ENCODE data around the gene AHRR. TPM values are rescaled to one million over a fixed set of nuclear protein-coding genes. Genes with fewer than 3 reads are reported as not detected.

AHRR gene
- total RNA-seq, 1 donor from 2014 or later: 11.3 TPM

- DNase-seq (peak; percentile 75), ATAC-seq (peak; percentile 60)
- peaks cover 33% of the 10 kb centered on the region for H3K4me1 ChIP-seq
- peak overlapping the region; percentile 56 for H3K4me3 ChIP-seq
- H3K9me3 ChIP-seq: no peaks in the 10 kb centered on the region
- no peak for TF ChIP-seq CTCF (IDR thresholded peaks at IDR 0.05)
- peak overlapping the region; percentile 78 for H3K27ac ChIP-seq
- no peaks in the 10 kb centered on the region for H3K36me3 ChIP-seq
- intact Hi-C loops (cut with DNase I): no loop called here
- no peaks in the 10 kb centered on the region for H3K27me3 ChIP-seq
Observed at GRCh38 chr5:373710-374602, 52.4 kb downstream of the AHRR start.

DNA sequence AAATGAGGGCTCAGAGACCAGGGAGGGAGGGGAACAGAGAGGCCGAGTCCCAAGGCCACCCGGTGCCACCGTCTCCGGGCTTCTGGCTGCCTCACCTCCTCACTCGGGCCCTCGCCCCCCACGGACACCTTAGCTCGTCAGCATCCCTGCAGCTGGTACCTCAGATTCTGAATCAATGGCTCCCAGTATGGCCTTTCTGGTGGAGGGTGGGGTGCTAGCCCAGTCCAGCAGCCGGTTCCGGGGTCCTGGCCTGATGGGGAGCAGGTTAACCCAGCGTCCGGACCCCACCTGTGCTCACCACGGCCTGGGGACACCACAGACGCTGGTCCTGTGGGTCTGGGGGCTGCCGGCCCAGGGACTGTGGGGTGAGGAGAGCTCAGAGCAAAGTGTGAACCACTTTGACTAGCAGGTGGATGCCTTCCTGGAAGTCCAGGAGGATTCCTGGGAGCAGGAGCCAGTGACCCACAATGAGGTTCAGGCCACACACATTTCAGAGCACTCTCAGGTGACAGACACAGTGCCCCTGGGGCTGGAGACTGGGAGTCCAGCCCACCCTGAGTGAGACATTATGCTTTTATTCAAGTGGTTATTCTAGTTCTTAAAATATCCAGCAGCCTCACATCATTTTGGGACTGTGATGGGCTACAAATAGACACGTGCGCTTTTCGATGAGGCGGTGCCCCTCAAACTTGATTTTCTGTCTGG lies 53.3 kb downstream of the AHRR start:
- Histone ChIP-seq H3K27ac (no peak overlapping the region), H3K9me3 (no peaks in the 10 kb centered on the region)
- ATAC-seq: no peak

DNA sequence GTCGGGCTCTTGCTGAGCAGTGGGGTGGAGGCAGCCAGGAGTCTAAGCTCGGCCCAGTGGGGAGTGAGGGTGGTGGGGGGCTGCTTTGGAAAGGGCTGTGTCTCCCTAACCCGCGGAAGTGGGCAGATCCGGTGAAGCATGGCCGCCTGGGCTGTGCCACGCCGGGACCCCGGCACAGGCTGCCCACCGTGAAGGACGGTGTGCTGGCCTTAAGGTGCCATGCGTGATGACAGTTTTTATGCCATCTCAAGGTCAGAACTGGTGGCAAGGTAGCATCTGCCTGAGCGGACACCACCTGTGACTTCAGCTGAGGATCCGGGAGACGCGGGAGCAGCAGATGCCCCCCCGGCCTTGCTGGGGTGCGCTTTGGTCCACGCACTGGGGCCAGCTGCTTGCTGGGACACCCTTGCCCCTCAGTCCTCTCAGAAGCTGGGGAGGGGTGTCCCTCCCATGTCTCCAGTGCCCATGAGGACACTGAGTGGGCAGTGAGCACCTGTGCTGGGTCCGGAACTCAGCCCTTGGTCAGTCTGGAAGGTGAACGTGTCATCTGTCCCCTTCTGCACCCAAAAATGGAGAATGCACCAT lies 53.9 kb downstream of the AHRR start:
- DNase-seq (peak; percentile 56), ATAC-seq (no peak)
- intact Hi-C loops (cut with DNase I): no loop called here
- H3K4me1 ChIP-seq: peaks cover 26% of the 10 kb centered on the region
- TF ChIP-seq CTCF (IDR thresholded peaks at IDR 0.05): no peak
- H3K36me3 ChIP-seq: no peaks in the 10 kb centered on the region
- H3K4me3 ChIP-seq: no peak overlapping the region
- no peaks in the 10 kb centered on the region for H3K9me3 ChIP-seq
- no peaks in the 10 kb centered on the region for H3K27me3 ChIP-seq
- H3K27ac ChIP-seq: no peak overlapping the region

More for the DNA sequence above, 53.3 kb downstream of the AHRR start:
- Histone ChIP-seq H3K4me3 (no peak overlapping the region), H3K36me3 (no peaks in the 10 kb centered on the region), H3K4me1 (peaks cover 26% of the 10 kb centered on the region), H3K27me3 (no peaks in the 10 kb centered on the region)
- DNase-seq: peak; percentile 61
- intact Hi-C loops (cut with DNase I): no loop called here
- no peak for TF ChIP-seq CTCF (IDR thresholded peaks at IDR 0.05)

DNA sequence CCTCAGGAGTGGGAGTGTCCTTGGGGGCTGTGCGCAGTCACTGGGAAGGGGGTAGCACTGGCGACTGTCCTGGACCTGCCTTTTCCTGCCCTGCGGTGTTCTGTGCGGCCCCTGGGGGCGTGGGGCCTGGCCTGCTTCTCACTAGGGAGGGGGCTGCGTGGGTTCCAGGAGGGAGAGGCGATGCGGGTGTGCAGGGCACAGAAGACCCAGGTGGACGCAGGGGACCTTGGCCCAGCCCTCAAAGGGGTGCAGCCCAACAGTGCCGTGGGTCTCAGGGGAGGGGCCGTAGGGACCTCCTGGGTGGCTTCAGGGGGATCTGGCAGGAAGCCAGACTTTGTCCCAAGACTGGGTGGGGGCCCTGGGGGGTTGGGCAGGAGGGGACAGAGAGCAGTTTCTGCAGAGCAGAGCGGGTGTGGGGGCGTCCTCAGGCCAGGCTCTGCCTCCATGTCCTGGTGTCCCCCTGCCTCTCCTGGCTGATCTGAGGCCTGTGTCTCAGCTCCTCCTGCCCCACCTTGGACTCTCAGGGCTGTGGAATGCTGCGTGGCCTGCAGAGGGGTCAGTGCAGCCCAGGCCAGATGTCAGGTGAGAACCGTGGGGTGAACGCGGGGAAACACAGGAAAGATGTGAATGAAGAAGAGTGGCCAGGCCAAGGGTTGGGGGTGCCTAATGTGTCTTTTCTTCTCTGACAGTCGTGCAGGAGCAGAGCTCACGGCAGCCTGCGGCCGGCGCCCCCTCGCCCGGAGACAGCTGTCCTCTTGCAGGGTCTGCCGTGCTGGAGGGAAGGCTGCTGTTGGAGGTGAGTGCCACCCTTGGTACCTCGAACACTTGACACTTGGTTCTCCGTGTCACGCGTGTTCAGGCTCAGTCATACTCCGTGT lies 54.6 kb downstream of the AHRR start:
- H3K4me1 ChIP-seq: peaks cover 26% of the 10 kb centered on the region
- no peak for TF ChIP-seq CTCF (IDR thresholded peaks at IDR 0.05)
- H3K4me3 ChIP-seq: no peak overlapping the region
- ATAC-seq: no peak
- H3K9me3 ChIP-seq: no peaks in the 10 kb centered on the region
- intact Hi-C loops (cut with DNase I): no loop called here
- DNase-seq: peak; percentile 62
- H3K36me3 ChIP-seq: no peaks in the 10 kb centered on the region
- no peak overlapping the region for H3K27ac ChIP-seq
- H3K27me3 ChIP-seq: no peaks in the 10 kb centered on the region

DNA sequence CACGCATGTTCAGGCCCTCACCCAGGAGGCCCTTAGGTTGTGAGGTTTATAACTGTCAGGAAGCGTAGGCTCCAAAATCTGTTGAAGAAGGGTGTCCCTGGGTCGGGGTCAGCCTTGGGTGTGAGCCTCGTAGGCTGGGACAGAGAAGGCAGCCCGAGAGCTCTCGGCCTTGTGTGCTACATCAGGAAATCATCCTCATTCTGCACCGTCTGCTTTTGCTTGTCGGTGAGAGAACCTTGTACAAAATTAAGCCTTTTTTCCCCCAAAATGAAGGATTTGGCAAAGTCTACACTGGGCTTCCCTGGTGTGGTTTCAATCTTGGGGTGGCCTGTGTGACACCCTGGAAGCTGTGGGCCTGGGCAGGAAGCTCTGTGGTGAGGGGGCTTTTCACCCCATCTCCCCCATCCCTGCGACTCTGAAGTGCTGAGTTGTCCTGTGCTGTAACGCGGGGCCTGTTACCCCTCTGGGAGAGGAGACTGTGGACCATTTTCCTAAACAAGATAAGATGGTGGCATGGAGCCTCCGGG lies 55.3 kb downstream of the AHRR start:
- Histone ChIP-seq H3K36me3 (no peaks in the 10 kb centered on the region), H3K4me1 (peaks cover 21% of the 10 kb centered on the region), H3K9me3 (no peaks in the 10 kb centered on the region), H3K27ac (no peak overlapping the region), H3K4me3 (no peak overlapping the region), H3K27me3 (no peaks in the 10 kb centered on the region)
- DNase-seq (no peak), ATAC-seq (no peak)
- TF ChIP-seq CTCF (IDR thresholded peaks at IDR 0.05): no peak
- intact Hi-C loops (cut with DNase I): no loop called here

All from upper lobe of right lung (tissue), 1 donor.